GM13976 (cell line): Measurements from ENCODE around the gene SKAP1.

Experiments used
- DNase-seq: peaks from one replicate; pipeline ENCODE4 v3.0.0; 2012; ENCODE audit warnings: low spot score
- CTCF ChIP-seq: IDR thresholded peaks from 2 replicates; pipeline ENCODE4 v1.5.1; 2012; ENCODE audit warnings: borderline replicate concordance, mild to moderate bottlenecking; ENCODE audit not compliant: insufficient read depth; ENCODE audit errors: extremely low read depth, missing control alignments, control extremely low read depth
- in situ Hi-C: fragments of 300-500 bp; cut with MboI; formaldehyde crosslinking; loops from one replicate; pipeline ENCODE4 v1.12.0; 2022; ENCODE audit warnings: low sequenced_read_pairs, mixed read lengths, inconsistent platforms; ENCODE audit not compliant: unreplicated experiment

The SKAP1 gene

GRCh38 chr17:48162946-48163506, 267.0 kb downstream of the SKAP1 start:
- TF ChIP-seq CTCF = no peak
- in situ Hi-C loops = no loop called here
- DNase-seq = peak; percentile 52

GRCh38 chr17:48162306-48162934, 267.6 kb downstream of the SKAP1 start:
- no peak for TF ChIP-seq CTCF
- no peak for DNase-seq
- in situ Hi-C loops = no loop called here

GRCh38 chr17:48161127-48161905, 268.7 kb downstream of the SKAP1 start:
- DNase-seq = no peak
- no peak for TF ChIP-seq CTCF
- in situ Hi-C loops = no loop called here

GRCh38 chr17:48160177-48161081, 269.6 kb downstream of the SKAP1 start:
- no peak for DNase-seq
- TF ChIP-seq CTCF = no peak
- in situ Hi-C loops = no loop called here

GRCh38 chr17:48159232-48159631, 270.8 kb downstream of the SKAP1 start:
- in situ Hi-C loops = no loop called here
- no peak for DNase-seq
- TF ChIP-seq CTCF = no peak
